SK-N-SH (cell line): ENCODE measurements around the gene CASP1.

ENCODE experiments used
- CHD2 ChIP-seq: fragments of 150-350 bp; IDR thresholded peaks from 2 replicates; pipeline ENCODE4 v1.6.1; 2018; ENCODE audit warnings: low read length; ENCODE audit not compliant: partially characterized antibody
- CTCF ChIP-seq: fragments of 200-600 bp; sonication (generic); IDR thresholded peaks from 2 replicates; pipeline ENCODE4 v1.6.1; 2017; ENCODE audit warnings: antibody characterized with exemption, mild to moderate bottlenecking, moderate library complexity
- EP300 ChIP-seq, 2 experiments: IDR thresholded peaks; 2 replicates each; pipeline versions ENCODE4 v1.4.0 to v1.6.1; 2012; ENCODE audit warnings: borderline replicate concordance in 1 of 2, low read depth in 1 of 2, low read length in 1 of 2
- FOXJ3 ChIP-seq: sonication (generic); formaldehyde crosslinking; IDR thresholded peaks from 2 replicates; pipeline ENCODE4 v1.5.1; 2020; ENCODE audit warnings: mild to moderate bottlenecking, missing genetic modification reagents
- MXI1 ChIP-seq: IDR thresholded peaks from 2 replicates; pipeline ENCODE4 v1.6.1; 2012; ENCODE audit warnings: mild to moderate bottlenecking, low read depth, low read length, improper control_type of control experiment
- NFIC ChIP-seq: IDR thresholded peaks from 2 replicates; pipeline ENCODE4 v1.4.0; 2012; ENCODE audit warnings: borderline replicate concordance
- PBX3 ChIP-seq: IDR thresholded peaks from 2 replicates; pipeline ENCODE4; 2012
- RAD21 ChIP-seq: IDR thresholded peaks from 2 replicates; pipeline ENCODE4 v1.6.1; 2012; ENCODE audit warnings: mild to moderate bottlenecking, low read length
- SIN3A ChIP-seq: IDR thresholded peaks from 2 replicates; pipeline ENCODE4 v1.6.1; 2012; ENCODE audit warnings: low read depth, mild to moderate bottlenecking, low read length, moderate library complexity, borderline replicate concordance
- TAF1 ChIP-seq: IDR thresholded peaks from 2 replicates; pipeline ENCODE4 v1.6.1; 2012; ENCODE audit warnings: low read depth, mild to moderate bottlenecking, low read length, moderate library complexity, borderline replicate concordance
- TEAD4 ChIP-seq: IDR thresholded peaks from 2 replicates; pipeline ENCODE4 v1.4.0; 2012; ENCODE audit warnings: mild to moderate bottlenecking, borderline replicate concordance; ENCODE audit not compliant: insufficient read depth
- USF2 ChIP-seq: fragments of 150-350 bp; IDR thresholded peaks from 2 replicates; pipeline ENCODE4 v1.6.1; 2017; ENCODE audit warnings: antibody characterized with exemption, low read length, low read depth, borderline replicate concordance
- ZBTB33 ChIP-seq: IDR thresholded peaks from 2 replicates; pipeline ENCODE4 v1.4.0; 2012; ENCODE audit warnings: low read depth, borderline replicate concordance

GRCh38 chr11:105022527-105022926 lies 12.4 kb downstream of the CASP1 start:
- TF ChIP-seq CTCF, result no peak
- TF ChIP-seq ZBTB33, result no peak
- no peak for TF ChIP-seq MXI1
- TF ChIP-seq TEAD4, result no peak
- no peak for TF ChIP-seq EP300 (IDR thresholded peaks at IDR 0.05; ENCODE audit: borderline replicate concordance in 1 of 2, low read depth in 1 of 2, low read length in 1 of 2)
- TF ChIP-seq TAF1, result no peak
- TF ChIP-seq CHD2, result no peak
- TF ChIP-seq SIN3A, result no peak
- no peak for TF ChIP-seq NFIC
- no peak for TF ChIP-seq PBX3
- TF ChIP-seq FOXJ3 (CRISPR knock-in tag), result no peak
- no peak for TF ChIP-seq RAD21
- no peak for TF ChIP-seq USF2
